ENCODE data around the gene B4GALT2.

B4GALT2 gene

GRCh38 chr1:44030605-44031251, 51.7 kb downstream of the B4GALT2 start:
- peak; percentile 63 for DNase-seq

GRCh38 chr1:44031252-44032169, 52.5 kb downstream of the B4GALT2 start, which contains the start of gene SLC6A9:
TSS of gene SLC6A9 (minus strand) at chr1:44031462. CDS start at chr1:44024277, 7,185 bp downstream.
- peak; percentile 21 for DNase-seq

GRCh38 chr1:44032170-44032790, 53.3 kb downstream of the B4GALT2 start:
- no peak for DNase-seq

DNA sequence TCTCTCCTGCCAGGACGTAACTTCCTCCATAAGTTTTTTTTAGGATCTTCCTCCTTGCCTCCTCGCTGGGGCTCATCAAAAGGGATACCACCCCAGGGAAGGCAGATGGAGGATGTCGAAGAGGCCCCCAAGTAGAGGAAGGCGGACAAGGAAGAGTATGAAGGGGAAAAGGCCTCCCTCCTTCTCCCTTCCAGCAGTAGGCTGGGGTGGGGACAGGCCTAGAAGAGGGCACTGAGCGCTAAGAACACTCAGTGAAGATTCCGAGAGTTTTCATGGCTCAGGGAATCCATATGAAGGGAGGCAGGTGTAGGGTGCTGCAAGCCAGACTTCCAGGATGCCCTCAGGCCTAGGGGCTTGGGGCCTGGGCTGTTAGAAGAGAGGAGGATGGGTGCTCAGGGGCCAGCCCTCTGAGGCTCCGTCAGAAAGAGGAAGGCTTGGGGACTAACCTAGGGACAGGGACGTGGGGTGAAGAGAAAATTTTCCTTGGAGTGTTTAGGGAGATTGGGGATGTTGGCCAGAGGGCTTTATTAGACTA, 54.1 kb downstream of the B4GALT2 start:
- DNase-seq: no peak

DNA sequence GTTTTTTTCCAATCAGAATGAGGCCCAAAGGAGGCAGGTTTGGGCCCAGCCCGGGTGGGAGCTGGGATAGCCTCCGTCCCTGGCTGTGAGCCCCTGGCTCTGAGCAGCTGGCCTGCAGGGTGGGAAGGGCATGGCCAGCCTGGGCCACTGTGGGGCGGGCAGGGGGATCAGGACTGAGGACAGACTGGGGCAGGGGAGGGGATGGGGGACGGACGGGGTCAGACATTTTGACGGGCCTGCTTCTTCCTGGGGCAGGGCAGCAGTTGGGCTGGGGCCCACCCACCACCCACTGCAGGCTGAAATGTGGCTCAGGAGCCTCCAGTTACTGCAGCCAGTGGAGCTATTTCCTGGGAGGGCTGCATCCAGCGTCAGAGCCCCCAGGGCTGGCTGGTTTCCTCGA, 54.7 kb downstream of the B4GALT2 start:
- no peak for DNase-seq

GRCh38 chr1:44034423-44034822, 55.4 kb downstream of the B4GALT2 start:
- DNase-seq: no peak

DNA sequence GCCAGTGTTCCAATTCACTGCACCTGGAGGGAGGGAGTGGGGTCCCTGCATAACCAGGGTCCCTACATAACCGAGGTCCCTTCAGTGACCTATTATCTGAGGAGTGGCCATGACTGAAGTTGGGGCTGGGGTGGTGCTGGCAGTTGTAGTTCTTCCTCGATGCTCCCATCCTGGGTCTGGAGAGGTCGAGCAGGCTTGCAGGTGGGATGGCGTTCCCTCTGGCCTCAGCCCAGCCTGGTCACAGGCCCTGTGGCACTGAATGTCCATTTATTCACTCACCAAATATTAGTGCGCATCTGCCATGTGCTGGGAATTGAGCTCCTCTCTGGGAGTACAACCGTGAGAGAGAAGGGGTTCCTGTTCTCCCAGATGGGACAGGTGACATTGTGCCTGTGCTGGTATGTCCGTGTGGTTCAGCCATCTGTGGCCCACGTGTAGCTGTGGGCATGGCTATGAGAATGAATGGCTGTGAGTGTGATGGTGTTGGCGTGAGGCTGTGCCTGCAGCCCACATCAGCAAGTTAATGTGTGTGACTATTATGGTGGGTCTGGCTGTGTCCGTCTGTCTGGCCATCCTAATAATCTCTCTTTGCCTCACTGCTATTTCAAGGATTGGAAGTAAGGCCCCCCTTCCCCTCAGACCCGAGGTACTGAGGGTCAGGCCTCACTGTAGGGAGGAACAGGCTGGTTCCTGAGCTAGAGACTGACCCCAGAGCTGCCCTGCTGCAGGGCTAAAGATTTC, 56.1 kb downstream of the B4GALT2 start:
- no peak for DNase-seq

DNA sequence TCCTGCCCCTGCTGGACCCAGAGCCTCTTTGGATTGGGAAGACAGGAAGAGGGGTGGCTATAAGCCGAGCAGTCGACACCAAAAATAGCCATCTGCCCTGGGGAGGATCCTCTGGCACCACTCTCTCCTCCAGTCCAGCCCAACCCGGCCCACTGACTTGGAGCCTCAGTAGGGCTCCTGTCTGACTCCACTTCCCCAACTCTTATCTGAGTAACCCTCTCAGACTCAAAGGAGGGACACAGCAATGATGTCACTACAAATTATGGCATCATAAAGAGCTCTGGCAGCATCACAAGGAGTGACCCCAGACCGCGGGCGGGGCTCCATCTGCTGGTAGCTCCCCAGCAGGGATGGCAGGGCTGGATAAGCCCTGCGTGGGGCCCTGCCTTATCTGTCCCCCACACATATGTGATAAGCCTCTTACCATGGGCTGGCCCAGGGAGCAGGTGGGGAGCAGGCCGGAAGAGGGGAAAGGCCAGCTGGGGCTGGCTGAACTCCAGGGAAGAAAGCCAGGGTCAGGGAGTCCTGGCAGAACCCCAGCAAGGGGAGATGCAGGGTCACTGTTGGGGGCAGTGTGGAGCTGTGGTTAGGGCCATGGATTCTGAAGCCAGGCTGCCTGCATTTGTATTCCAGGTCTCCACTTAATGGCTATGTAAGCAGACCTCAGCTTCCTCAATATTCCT, 56.9 kb downstream of the B4GALT2 start:
- no peak for DNase-seq

DNA sequence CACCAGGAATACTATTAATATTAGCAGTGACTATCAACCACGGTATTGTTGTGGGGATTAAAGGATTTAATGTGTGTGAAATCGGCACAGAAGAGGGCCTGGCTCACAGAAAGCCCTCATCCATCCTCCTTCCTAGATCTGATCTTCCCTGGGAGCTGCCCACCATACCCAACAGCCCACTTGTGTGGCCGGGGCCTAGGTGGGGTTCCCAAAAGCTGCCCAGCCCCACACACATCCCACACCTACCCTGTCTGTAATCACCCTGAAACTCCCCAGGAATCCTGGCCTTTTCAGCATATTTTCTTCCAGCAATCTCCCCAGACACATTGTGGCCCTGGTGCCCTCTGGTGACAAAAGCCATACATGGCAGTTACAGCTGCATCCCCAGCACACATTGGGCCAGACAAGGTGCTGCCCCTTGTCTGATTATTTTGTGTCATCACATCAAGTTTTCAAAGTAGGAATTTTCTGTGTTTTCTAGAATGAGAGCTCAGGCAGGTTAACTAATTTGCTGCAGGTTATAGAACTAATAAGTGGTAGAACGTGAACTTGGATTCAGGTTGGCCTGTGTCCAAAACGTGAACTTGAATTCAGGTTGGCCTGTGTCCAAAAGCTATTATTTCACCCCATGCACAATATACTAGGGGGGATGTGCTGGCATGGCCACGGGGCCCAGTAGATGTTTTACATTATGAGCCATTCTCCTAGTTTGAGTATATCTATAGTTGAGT, 57.6 kb downstream of the B4GALT2 start:
- peak; percentile 49 for DNase-seq

- no peak for DNase-seq
These were observed 58.1 kb downstream of the B4GALT2 start for GRCh38 chr1:44037154-44037553.

DNA sequence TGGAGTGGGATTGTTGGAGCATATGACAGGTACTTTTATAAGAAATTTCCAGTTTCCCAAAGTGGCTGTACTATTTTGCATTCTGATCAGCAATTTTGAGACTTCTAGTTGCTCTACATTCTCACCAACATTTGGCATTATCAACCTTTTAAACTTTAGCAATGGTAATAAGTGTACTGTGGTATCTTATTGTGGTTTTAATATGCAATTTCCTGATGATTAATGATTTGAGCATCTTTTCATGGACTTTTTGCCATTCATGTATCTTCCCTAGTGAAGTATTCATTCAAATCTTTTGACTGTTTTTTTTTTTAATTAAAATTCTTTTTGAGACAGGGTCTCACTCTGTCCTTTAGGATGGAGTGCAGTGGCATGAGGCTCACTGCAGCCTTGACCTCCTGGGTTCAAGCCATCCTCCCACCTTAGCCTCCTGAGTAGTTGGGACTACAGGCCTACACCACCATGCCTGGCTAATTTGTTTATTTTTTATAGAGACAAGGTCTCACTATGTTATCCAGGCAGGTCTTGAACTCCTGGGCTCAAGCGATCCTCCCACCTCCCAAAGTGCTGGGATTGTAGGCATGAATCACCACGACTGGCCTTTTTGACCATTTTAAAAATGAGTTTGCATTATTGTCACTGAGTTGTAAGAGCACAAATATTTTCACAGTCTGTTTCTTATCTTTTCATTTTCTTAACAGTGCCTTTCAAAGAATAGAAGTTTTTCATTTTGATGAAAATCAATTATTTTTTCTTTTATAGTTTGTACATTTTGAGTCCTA, 60.1 kb downstream of the B4GALT2 start:
- no peak for DNase-seq

DNA sequence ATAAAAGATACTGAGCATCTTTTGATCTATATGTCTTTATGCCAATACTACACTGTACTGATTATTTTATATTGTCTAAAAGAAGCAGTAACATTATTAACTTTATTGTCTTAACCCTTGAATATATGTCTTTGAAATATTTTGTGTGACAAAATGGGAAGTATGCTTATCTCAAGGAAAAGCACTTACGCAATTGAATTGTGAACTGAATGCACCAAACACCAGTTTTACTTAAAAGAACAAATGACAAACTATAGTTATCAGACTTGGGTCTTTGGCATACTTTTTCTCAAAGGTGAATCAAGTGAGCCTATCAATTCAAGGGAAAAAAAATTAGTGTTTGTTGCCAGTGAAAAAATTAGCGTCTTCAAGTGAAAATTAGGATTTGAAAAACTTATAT, 61.4 kb downstream of the B4GALT2 start:
- no peak for DNase-seq

Measured in central memory CD4-positive, alpha-beta T cell (primary cell).